AG08396 (cell line): ENCODE results near the gene C13orf42.

Source experiments
- DNase-seq: peaks from one replicate; pipeline ENCODE4 v3.0.0; 2012; ENCODE audit warnings: low spot score, mixed read lengths

The C13orf42 gene

DNA sequence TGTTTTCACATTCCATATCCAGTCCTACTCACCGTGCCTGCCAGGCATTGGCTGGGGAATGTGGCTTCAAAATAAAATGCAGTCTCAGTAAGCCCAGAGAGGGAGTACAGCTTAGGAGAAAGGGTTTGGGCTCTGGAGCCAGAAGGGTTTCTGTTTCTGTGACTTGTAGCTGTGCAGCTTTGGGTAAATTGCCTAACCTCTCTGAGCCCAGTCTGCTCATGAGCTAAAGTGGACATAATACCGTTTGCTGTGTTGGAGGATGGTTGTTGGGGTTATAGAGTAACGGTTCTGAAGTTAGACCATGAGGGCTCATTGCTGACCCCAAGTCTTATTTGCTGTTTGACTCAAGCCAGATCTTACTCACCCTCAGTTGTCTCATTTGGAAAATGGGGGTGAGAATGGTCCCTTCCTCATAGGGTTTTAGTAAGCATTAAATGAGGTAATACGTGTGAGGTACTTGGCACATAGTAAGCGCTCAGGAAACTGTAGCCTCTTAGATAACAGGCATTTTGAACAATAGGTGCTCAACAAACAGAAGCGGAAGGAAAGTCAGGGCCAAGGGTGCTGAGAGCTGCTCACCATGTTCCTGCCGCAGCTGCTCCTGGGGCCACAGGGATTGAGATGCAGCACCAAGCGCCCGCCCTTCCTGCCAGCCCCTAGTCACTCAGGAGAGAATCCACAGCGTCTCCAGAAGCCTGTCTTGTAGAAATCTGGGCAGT lies 45.5 kb downstream of the C13orf42 start:
- DNase-seq, result no peak

DNA sequence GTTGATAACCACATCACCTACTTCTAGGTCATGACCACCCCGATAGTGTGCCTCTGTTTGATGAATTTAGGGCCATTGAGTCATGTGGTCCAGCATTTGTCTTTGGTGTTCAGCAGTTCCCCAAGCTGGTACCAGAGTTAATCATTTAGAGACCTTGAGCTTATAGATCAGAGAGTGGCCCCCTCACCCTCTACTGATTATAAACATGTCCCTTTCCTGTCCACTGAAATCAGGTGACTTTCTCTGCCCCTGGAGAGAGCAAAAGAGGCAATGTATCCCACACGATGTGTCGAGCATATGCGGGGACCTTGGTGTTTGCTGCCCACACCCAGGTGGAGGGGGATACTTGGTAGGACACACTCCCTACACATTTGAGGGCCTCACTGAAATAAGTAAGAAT lies 46.3 kb downstream of the C13orf42 start:
- DNase-seq, result no peak

DNA sequence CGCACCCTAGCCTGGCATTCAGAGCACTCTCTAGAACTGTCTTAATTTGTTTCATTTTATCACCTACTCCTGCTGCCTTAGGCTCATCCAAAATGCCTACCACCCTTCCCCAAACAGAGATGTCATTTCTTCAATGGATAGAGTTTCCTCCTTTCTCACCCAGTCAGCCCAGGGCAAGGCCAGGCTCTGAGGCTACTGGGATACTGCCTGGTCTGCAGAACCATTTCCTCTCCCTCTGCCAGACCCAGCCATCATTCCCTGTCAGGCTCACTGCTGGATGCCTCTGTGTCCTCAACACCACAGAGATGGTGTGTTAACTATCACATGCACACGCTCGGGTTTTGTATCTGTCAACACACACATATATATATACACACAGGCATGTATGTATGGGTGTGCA lies 47.2 kb downstream of the C13orf42 start:
- DNase-seq, result no peak

DNA sequence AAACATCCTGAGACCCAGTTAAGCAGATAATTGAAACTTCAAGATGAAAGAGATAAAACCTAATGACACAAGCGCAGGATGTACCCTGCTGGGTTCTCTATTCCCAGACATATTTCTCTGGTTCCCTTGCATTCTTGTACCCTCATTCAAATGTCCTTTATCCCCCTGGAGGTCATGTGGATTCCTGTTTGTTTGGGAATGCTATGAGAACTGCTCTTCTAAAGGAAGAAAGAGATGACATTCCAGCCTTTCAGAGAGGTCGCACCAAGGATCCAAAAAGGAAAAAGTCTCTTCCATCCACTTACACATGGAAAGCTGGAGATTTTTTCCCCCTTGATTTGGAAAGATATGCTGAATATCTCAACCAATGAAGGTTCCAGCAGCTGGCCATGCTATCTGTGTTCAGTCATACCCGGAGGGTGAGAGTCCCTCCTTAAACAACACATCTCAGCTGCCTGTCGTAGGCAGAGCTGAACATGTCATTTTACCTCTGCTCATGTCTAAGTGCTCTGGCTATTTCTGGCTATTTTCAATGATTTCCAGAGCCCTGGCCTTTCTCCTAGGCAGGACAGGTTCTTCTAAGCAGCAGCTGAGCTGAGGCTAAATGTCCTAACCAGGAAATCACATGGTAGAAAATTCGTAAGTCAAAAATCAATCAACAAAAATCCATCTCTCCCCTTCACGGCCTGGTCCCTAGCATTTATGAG lies 52.5 kb downstream of the C13orf42 start:
- no peak for DNase-seq

DNA sequence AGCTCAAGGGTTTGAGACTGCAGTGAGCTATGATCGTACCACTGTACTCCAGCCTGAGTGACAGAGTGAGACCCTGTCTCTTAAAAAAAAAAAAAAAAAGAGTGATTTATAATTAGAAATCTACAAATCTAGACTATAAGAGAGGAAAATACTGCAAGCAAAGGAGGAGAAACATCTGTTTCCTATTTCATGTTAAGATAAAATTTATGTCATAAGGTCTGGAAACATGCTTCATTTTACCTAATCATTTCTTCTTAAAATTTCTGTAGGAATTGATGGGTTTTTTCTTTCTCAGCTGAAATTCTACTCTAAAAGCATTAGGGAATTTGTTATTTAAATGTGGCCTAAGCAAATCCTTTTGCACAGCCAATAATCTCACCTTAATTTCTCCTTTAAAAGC lies 53.2 kb downstream of the C13orf42 start:
- DNase-seq, result no peak

DNA sequence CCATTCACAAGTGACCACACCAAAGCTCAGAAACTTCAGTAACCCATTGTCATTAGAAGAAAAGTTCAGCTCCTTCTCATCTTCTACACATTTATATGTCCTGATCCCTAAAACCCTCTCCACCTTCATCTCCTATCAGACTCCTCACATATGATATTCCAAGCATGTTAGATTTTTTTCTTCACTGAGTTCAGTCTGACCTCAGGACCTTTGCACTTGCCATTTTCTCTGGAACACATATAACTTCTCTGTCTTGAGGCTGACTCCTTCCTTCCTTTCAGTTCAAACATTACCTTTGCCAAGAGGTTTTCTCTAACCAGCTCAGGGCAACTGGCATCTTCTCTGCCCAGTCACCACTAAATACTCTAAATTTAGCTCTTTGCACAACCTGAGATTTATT lies 54.1 kb downstream of the C13orf42 start:
- no peak for DNase-seq

DNA sequence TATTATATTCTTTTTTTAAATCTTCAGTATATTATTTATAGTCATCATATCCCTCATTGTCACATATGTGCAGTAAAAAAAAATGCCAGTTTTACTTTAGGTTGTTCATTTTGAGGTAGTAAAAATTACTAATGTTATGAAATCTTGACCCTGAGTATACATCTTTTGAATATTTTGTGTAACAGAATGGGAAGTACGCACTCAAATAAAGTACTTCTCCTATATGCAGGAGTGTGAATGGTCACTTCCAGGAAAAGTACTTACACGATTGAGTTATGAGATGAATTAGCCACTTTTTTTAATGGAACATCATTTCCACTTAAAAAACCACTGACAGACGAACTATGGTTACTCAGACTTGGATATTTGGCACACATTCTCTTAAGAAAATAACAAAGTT lies 58.5 kb downstream of the C13orf42 start:
- DNase-seq, result no peak

DNA sequence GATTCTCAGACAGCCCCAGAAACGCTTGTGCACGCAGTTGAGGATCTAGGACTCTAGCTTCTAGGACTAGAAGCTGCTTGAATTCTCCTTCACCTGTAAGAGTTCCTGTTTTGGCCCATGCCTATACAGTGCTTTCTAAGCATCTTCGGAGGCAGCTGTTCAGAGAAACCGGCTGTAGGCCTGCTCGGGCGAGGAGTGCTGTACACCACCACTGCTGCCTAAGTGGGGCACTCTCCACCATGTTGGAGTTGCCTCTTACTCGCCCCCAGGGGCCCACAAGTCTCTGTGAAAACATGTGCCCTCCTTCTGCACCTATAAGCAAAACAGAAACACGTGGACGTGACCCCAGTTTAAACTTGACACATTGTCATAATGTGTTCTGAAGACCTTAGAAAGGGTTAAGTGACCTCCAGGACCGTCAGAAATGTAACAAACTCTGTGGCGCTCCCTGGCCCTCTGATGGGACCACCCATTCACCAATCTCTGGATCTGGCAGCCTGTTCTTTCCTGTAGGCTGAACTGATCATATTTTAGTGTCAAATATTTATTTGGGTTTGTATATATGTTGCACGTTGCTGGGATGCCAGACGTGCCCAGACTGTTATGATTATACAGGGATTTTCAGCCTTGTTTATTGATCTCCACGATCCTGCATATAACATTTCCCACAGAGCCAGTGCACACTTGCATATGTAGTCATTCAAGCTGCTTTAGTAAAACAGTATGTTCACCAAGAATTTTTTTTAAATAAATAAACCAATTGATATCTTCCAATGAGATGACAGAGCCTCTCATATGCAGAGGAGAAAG lies 60.8 kb downstream of the C13orf42 start:
- no peak for DNase-seq

DNA sequence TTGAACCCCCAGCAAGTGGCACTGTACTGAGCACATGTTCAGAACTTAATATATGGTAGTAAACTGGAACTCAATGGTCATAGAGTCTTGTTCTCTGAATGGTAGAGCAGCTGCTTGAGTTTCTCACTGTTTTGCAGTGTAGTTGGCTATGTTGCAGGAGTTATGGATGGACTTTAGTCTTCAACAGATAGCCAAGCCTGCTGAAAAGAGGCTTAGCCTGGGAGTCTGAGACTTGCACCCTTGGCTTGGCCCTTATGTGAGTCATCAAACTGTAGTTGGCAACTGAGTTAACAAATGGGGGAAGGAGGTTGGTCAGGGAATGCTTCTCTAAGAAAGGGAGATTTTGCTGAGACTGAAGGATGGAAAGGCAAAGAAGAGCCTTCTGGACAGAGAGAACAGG lies 62.5 kb downstream of the C13orf42 start:
- DNase-seq, result no peak

DNA sequence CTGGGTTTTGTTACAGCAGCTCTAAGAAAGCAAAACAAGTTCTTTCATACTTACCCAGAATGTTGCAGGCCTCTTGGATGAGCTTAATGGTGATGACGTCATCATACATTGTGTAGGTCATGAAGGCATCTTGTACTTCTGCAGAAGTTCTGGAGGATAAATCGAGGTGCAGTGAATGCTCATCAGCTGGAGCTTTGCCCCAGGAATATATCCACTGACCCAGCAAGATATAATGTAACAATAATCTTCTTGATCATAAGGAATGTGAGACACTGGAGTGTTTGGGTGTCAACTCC lies 63.0 kb downstream of the C13orf42 start:
- no peak for DNase-seq

DNA sequence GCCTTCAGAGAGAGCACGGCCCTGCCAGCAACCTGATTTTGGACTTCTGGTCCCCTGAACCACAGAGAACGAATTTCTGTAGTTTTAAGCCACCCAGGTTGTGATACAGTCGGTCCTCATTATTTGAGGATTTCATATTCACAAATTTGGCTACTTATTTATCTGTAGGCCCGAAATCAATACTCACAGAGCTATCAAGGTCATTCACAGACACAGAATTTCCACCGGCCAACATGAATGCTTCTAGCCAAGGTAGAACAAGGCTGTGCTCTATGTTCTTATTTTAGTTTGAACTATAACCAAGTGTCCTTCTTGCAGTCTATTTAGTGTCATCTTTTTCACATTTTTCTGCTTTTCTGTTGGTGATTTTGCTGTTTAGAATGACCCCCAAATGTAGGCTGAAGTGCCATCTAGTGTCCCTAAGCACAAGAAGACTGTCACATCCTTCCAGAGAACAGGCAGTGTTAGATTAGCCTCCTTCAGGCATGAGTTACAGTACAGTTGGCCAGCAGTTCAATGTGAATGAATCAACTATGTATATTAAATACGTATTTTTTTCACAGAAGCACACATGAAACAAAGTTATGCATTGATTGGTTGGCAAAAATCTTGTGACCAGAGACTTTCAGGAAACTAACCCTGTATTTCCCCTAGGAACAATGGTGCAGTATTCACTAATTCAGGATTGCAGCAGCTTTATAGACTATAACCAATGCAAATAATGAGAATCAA lies 63.5 kb downstream of the C13orf42 start:
- DNase-seq, result no peak

DNA sequence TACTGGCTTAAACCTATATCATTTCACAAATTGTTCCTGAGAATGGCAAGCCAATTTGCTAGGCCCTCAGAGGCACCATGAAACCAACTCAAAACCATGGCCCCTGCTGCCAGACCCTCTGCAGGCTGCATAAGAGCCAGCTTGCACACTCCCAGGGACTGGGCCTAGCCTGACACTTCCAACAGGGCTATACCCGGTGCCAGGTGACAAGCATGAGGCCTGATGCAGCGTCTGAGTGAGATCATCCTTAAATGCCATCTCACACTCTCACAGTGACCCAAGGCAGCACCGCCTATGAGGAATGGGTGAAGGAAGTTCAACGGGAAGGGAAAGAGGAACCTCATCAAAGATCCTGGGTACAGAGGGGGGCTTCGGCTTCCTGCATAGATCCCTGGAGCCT lies 65.6 kb downstream of the C13orf42 start:
- DNase-seq, result no peak

DNA sequence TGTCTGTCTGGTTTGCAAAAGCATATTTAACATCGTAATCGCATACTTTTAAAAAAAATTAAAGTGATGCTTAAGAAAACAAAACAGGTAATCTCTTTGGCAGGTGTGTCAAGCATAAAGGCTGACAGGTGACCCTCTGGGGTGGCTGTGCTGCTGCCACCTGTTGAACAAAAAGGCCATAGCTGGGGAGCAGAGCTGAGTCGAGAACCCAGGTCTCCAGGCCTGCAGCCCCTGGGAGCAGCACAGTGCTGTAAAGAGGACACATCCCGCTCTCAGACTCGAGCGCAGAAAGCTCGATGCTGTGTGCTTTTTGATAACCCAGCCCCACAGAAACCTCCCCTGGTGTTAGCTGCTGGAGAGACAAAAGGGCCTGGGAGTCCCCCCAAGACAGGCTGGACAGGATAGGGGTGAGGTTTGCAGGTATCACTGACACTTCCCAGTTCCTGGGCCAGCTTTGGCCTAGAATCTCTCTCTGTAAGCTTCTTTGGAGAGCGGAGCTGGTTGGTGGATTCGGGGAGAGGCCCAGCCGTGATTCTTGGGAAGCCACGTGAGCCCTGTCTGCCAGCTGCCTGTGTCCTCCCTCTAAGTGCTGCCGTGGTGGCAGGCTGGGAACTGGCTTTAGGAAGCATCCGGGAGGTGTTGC lies 66.9 kb downstream of the C13orf42 start:
- no peak for DNase-seq

DNA sequence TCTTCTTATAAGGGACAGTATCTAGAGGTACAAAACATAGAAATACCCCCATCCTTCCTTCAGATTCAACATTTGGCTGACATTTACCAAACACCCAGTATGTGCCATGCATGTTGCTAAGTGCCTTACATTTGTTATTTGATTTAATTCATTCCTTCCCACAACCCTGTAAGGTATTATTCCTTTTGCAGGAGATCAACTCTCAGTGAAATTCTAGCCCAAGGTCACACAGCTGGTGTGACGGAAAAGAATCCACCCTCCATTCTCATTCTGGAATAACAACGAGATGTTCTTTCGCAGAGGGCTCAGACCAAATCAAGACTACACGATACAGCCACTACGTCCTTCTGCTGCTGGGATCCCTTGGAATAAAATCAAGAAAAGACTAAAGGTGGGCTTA lies 67.8 kb downstream of the C13orf42 start:
- DNase-seq, result no peak

DNA sequence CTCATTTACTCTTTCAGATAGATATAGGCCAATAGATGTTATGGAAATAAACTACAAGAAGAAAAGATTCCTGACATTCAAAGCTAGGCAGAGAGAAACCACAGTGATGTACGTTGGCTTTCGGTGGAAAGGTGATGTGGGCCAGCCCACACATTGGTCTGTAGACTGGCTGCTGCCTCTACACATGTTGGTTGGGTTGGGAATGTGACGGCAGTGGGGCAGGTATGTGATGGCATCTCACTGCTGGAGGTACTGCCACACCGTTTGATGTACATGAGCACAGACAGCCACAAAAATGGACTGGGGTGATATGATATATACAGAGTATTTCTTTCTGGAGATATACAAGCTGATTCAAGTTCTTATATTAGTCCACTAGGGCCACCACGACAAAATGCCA lies 69.4 kb downstream of the C13orf42 start:
- DNase-seq, result no peak

DNA sequence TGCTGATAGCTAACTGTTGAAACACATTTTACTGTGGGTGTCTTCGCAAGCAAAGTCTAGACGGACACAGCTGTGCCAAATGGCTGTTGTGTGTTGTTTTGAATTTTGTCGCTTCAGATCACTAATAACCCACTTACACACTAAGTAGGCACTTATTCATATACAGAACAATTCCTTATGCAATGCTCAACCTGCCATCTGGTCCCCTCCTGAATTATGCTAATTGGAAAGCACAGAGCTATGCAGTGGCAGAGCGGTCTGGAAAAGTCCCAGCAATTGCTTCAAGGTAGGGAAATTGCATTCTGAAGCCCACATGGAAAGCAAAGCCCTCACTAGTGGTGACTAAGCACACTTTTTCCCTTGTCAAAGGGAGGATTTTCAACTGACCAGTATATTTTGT lies 69.9 kb downstream of the C13orf42 start:
- no peak for DNase-seq

DNA sequence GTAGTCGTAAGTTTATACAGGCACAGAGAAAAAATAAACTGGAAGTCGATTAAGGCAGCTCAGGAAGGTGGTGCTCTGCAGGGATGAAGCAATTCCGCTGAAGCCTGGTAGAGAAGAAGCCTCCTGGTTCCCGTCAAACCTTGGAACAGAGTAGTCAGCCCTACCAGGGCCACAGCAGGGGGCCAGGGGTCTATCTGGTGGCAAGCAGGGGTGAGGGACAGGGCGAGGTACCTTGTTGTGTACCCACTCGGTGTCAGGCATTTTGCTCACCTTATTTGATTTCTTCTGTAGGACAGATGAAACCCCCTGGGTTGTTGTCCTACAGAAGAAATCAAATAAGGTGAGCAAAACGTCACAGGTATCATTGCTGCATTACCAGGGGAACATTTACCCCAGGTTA lies 70.6 kb downstream of the C13orf42 start:
- no peak for DNase-seq

DNA sequence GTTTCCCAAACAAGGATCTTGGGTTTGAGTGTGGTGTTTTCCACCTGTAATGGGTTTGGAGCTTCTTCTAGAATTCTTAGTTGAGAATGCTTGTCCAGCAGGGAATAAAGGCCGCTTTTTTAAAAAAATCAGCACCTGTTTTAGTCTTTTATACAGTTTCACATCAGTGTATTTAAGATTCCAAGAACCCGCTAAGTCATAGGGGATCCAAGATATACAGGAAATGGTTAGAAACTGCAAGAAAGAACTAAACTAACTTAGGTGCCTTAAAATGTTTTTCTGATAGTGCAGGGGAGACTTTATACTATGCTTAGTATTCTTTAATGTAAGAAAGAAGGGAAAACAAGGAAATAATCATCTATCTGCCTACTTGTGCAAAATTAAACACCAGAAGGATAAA lies 74.7 kb downstream of the C13orf42 start:
- DNase-seq, result no peak

DNA sequence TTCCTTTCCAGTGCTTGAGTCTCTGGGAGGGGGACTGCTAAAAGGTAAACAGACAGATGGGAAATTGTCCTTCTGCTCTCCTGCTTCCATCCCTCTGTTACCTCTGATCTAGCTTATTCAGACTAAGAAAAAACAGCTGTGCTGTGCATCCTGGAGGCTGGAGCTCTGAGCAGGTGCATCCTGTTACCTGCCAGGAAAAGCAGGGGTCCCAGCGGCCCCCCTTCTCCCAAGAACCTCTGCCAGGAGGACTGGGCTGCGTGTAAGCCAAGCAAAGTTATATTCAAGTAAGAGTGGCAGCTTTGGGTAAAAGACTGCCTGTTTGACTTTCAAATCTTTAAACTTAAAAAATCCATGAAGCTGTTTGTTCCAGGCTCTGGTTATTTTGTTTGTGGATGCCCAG lies 75.1 kb downstream of the C13orf42 start:
- DNase-seq, result no peak

DNA sequence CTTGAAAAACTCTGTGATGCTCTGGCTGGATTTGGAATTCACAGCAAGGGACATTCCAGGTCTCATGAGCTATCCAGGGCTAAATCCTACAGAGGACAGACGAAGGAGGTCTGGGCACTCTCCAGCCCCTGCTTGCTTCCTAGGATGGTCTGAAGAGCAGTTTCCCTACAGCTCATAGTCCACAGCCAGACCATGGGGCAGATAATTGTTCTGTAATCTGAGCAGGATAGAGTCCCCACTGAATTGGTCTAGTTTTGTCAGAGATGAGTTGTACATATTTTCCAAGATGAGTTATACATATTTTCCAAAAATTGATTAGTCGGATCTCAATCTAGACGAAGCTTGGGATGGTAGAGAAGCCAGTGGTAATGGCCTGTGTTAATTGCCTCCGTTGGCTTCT lies 75.6 kb downstream of the C13orf42 start:
- DNase-seq, result no peak

DNA sequence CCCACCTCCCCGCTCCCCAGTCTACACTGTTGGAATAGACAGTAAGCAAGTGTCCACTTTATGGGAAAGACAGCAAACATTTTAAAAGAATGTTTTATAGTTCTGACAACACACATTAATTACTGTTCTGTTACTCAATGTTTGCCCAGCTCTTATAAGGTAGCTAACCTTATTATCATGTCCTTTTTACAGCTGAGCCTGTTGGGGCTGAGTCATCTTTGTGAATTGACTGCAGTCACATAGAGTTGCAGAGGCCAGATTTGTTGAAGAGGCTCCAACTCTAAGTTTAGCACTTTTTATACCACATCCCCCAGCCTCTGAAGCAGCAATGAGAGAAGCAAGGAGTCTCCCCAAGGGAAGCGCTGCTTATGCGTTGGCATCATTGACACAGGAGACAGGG lies 76.2 kb downstream of the C13orf42 start:
- DNase-seq, result no peak
